ENCODE data around the gene CEMP1.

CEMP1 gene

DNA sequence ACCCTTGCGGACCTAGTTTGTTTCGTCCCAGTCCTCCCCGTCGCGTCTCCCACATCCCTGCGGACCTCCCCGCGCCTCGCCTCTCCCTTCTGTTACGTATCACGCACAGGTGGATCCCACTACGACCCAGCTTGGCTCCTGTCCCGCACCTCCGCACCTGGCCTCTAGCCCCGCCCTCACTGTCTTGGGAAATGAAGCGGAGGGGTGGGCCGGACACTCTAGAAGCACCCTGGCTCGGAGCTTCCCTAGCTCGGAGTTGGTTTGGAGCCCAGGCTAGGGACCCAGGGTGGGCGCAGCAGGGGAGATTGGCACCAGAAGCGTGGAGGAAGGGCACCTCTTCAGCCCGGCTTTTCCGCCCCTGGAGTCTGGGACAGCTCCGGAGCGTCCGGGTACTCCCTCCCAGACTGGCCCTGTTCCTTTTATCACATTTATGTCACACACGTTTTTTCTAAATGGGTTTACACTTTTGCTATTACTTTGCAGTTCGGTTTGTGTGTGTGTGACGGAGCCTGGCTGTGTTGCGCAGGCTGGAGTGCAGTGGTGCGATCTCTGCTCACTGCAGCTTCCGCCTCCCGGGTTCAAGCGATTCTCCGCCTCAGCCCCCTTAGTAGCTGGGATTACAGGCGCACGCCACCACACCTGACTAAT is 1.4 kb upstream of the CEMP1 start:
- no peak for DNase-seq (ENCODE audit: insufficient read length, low spot score)
- TF ChIP-seq, protein P1, sequence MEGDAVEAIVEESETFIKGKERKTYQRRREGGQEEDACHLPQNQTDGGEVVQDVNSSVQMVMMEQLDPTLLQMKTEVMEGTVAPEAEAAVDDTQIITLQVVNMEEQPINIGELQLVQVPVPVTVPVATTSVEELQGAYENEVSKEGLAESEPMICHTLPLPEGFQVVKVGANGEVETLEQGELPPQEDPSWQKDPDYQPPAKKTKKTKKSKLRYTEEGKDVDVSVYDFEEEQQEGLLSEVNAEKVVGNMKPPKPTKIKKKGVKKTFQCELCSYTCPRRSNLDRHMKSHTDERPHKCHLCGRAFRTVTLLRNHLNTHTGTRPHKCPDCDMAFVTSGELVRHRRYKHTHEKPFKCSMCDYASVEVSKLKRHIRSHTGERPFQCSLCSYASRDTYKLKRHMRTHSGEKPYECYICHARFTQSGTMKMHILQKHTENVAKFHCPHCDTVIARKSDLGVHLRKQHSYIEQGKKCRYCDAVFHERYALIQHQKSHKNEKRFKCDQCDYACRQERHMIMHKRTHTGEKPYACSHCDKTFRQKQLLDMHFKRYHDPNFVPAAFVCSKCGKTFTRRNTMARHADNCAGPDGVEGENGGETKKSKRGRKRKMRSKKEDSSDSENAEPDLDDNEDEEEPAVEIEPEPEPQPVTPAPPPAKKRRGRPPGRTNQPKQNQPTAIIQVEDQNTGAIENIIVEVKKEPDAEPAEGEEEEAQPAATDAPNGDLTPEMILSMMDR (IDR thresholded peaks at IDR 0.05; ENCODE audit: insufficient read depth, missing control alignments) = no peak
- FAIRE-seq = no peak

DNA sequence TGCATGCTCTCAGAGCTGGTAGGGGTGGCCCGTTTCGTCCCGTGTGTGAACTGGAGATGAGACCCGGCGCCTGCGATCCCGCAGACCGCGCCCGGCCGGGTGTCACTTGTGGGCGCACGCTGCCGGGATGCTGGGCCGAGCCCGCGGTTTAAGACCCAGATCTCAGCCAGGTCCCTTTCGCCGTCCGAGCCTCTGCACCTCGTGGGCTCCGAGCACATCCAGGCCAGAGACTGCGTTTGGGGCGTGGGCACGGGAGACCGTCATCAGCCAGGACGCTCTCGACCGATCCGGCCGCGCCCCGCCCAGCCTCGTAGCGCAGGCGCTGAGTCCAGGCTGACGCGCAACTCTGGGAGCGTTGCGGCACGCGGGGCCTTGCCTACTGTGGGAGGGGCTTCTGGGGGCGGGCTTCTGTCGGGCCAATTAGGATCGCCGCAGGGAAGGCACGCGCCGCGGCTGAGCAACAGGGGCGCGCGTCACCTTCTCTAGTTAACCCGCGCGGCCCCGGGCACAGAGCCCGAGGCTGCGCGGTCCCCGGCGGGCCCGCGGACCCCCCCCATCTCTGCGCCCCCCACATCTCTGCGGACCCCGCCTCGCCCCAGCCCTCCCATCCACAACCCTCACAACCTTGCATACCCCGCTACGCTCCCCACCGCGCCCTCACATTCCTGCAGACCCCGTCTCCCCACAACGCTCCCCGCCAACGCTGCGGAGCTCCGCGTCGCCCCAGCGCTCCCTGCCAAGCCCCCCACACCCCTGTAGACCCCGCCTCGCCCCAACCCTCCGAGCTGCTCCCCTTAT is 687 bp upstream of the CEMP1 start:
- FAIRE-seq (no peak), DNase-seq (ENCODE audit: insufficient read length, low spot score) (peak; percentile 97)
- TF ChIP-seq, protein P1 (IDR thresholded peaks at IDR 0.05; ENCODE audit: insufficient read depth, missing control alignments) = no peak

DNA sequence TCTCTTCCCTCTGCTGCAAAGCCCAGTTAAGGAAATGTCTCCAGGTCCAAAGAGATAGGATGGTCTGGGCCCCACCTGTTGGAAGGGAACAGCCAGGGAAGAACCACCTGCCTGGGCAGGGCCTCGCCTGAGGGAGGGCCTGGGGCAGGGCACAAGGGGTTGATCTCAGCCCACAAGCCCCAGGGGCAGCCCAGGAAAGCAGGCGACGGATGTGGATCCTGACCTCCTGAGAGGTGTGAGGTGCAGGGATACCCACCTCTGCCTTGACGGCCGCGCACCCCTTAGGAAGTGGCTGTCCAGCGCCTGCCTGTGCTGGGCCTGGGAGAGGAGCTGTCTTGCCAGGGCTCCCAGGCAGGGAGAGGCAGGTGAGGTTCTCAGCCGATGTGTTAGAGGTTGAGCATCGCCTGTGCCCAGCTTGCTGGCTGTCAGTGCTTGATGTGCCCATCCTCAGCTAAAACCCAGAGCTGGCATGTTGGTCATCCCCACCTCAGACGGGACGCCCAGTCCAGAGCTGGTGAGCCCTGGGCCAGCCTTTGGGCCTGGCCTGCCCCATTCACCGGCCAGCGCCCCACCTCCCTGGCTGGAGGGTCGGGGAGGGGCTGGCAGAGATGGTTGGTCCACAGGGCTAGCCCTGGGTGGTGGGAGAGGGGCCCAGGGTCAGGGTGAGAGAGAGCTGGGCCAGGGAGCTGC is 434 bp downstream of the CEMP1 start:
- DNase-seq (ENCODE audit: insufficient read length, low spot score) (no peak), FAIRE-seq (no peak)
- TF ChIP-seq, protein P1 (IDR thresholded peaks at IDR 0.05; ENCODE audit: insufficient read depth, missing control alignments) = no peak

DNA sequence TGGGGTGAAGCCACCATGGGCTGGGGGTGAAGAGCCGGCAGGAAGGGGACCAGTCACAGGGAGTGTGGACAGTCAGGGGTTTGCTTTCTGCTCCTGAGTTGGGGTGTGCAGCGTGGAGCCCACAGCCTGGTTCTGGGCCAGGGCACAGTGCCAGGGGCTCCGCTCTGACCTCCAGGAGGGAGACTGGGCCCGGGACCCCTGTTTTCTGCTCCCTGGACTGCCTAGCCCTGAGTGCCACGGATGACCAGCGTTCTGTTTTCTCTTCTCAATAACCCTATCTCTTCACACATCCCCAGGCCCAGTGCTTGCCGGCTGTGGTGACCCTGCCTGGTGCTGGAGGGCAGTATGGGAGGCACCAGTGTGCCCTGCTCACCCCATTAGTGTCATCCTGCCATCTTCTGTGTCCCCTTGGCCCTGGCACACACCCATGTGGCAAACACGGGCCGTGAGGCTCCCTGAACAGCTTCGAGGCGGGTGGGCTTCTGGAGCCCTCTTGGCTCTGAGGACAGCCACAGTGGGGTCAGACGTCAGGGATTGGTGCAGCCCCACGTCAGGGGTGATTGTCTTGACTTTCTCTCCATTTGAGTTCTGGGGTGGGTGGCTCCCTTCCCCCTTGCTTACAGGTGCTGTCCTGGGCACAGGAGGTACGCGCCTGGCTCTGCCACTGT is 1.1 kb downstream of the CEMP1 start:
- TF ChIP-seq, protein P1 (IDR thresholded peaks at IDR 0.05; ENCODE audit: insufficient read depth, missing control alignments) = no peak
- DNase-seq (ENCODE audit: insufficient read length, low spot score) (no peak), FAIRE-seq (no peak)

DNA sequence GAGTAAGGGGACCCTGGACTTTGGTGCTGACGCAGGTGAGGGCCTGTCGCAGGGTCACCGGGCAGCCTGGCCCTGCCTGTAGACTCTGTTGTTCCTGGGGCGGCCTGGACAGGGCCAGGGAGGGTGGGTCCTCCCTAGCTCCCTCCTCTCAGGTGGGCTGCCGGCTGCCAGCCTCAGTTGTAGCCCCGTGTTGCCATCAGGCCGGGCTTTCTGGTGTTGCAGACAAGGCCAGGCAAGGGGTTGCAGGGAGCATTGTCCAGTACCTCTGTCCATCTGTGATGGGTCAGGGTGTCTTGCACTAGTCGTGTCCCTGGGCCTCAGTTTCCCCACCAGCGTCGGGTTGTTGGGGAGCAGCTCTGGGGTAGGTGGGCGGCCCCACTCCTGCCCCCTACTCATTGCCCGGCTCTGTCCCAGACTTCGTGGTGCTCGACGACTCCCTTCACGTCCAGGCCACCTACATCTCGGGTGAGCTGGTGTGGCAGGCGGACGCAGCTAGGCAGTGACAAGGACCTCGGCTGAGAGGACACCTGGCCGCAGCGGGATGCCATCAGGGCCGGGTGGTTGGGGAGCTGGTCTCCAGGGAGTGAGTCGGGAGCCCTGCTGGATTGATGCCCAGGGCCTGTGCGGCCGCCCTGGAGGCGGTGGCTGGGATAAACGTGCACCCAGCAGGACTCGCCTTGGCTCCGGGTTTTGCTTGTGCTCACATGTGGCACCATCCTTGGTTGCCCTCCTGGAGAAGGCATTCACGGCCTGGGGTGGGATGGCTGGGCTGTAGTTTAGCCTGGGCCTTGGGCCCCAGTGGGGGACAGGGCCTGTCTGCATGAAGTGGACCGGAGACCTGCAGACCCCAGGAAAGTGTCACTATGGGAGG is 1.9 kb downstream of the CEMP1 start:
- no peak for DNase-seq (ENCODE audit: insufficient read length, low spot score)
- TF ChIP-seq, protein P1 (IDR thresholded peaks at IDR 0.05; ENCODE audit: insufficient read depth, missing control alignments) = no peak

More for the DNA sequence above, 1.9 kb downstream of the CEMP1 start:
- FAIRE-seq = no peak
